HepG2 (cell line): Measurements from ENCODE around the gene PRM3. TPM values are rescaled to one million over a fixed set of nuclear protein-coding genes. Genes with fewer than 3 reads are reported as not detected.

Experiments used
- ATAC-seq: fragments of 200-7000 bp; cut with Tn5 transposase; 3 replicates; pipeline ENCODE4 v1.9.1; 2020; ENCODE audit warnings: mild to moderate bottlenecking, moderate library complexity
- BruUV-seq: library from RNA; stranded (reverse); fragments of 400-500 nt; replicated peaks from 2 replicates; lab custom pipeline; 2021; lab: Mats Ljungman, UMichigan
- CTCF ChIA-PET: fragments of 300-600 bp; formaldehyde crosslinking; extraction: SDS; loops from one replicate; lab custom pipeline; 2021; ENCODE audit warnings: low total read pairs, inconsistent platforms, low intra/inter-chr PET ratio; lab: Yijun Ruan, JAX
- POLR2A ChIA-PET: fragments of 350-600 bp; sonication (Branson Sonifier 250); formaldehyde crosslinking; loops from one replicate; lab custom pipeline; 2020; ENCODE audit warnings: antibody characterized with exemption, inconsistent platforms; lab: Yijun Ruan, JAX
- DNase-seq: peaks from one replicate; pipeline ENCODE4 v3.0.0-alpha.2; 2015; ENCODE audit warnings: low spot score
- FAIRE-seq: peaks from 3 replicates; lab custom pipeline; 2011; peaks lifted over from hg19 to GRCh38; lab: Jason Lieb, UNC
- H2AFZ ChIP-seq: one replicate; pipeline ENCODE4 v1.6.1; 2011; ENCODE audit warnings: low read length, inconsistent platforms
- H3K27ac ChIP-seq: fragments of 300-600 bp; 3 replicates; pipeline ENCODE4 v1.8.0; 2011; ENCODE audit warnings: mixed run types, mild to moderate bottlenecking, mixed read lengths, low read length, inconsistent platforms; ENCODE audit not compliant: insufficient read depth; ENCODE audit errors: extremely low read length
- H3K27me3 ChIP-seq, 2 experiments: fragments of 200-600 bp in 1 of 2; 2 replicates in 1 of 2; 3 replicates in 1 of 2; pipeline versions ENCODE4 v1.6.0 to v1.8.0; 2011; ENCODE audit warnings: low read length in 2 of 2, mild to moderate bottlenecking in 2 of 2, moderate library complexity in 2 of 2, inconsistent platforms in 1 of 2; ENCODE audit not compliant: insufficient read depth in 2 of 2, control insufficient read depth in 1 of 2
- H3K36me3 ChIP-seq, 2 experiments: fragments of 200-600 bp in 1 of 2; replicated peaks in 1 of 2; 2 replicates in 1 of 2; 3 replicates in 1 of 2; pipeline versions ENCODE4 v1.5.1 to v1.8.0; 2011; ENCODE audit warnings: low read length in 2 of 2, inconsistent platforms in 1 of 2; ENCODE audit not compliant: insufficient read depth in 2 of 2, control insufficient read depth in 1 of 2
- H3K4me1 ChIP-seq: 2 replicates; pipeline ENCODE4 v1.5.1; 2012; ENCODE audit warnings: low read length, inconsistent platforms; ENCODE audit not compliant: insufficient read depth
- H3K4me2 ChIP-seq: 2 replicates; pipeline ENCODE4 v1.6.0; 2011; ENCODE audit warnings: low read depth, low read length, inconsistent platforms
- H3K4me3 ChIP-seq, 3 experiments: fragments of 200-600 bp in 1 of 3; sonication (generic), shearing (Covaris generic) in 1 of 3; replicated peaks in 1 of 3; 2 replicates each; pipeline ENCODE4 v1.5.1; 2011 to 2016; ENCODE audit warnings: low read length in 3 of 3, inconsistent platforms in 2 of 3, low read depth in 2 of 3, mild to moderate bottlenecking in 2 of 3, control low read depth in 1 of 3, mixed read lengths in 1 of 3; ENCODE audit not compliant: insufficient read depth in 1 of 3
- H3K79me2 ChIP-seq: one replicate; pipeline ENCODE4 v1.6.1; 2011; ENCODE audit warnings: low read length, inconsistent platforms; ENCODE audit not compliant: insufficient read depth
- H3K9ac ChIP-seq: 2 replicates; pipeline ENCODE4 v1.6.0; 2011; ENCODE audit warnings: mild to moderate bottlenecking, low read depth, low read length, inconsistent platforms; ENCODE audit not compliant: insufficient read depth
- H3K9me3 ChIP-seq: 2 replicates; pipeline ENCODE4 v1.5.1; 2012; ENCODE audit warnings: mild to moderate bottlenecking, low read length
- H4K20me1 ChIP-seq: 2 replicates; pipeline ENCODE4 v1.6.0; 2011; ENCODE audit warnings: inconsistent platforms, mild to moderate bottlenecking, low read length, moderate library complexity; ENCODE audit not compliant: insufficient read depth
- ADNP ChIP-seq: sonication (generic); formaldehyde crosslinking; IDR thresholded peaks from 2 replicates; pipeline ENCODE4 v1.4.0; 2020; ENCODE audit warnings: missing genetic modification reagents
- ARNT2 ChIP-seq: sonication (generic); formaldehyde crosslinking; IDR thresholded peaks from 2 replicates; pipeline ENCODE4 v1.8.0; 2022; ENCODE audit warnings: mild to moderate bottlenecking, low read depth, missing genetic modification reagents, moderate library complexity
- ATF7 ChIP-seq, 2 experiments: fragments of 450-650 bp in 1 of 2; sonication (generic) in 1 of 2; formaldehyde crosslinking in 1 of 2; IDR thresholded peaks; 2 replicates each; pipeline versions ENCODE4 v1.4.0 to v1.6.1; 2016 to 2020; ENCODE audit warnings: antibody characterized with exemption in 1 of 2, mild to moderate bottlenecking in 1 of 2, missing genetic modification reagents in 1 of 2
- FLYWCH1 ChIP-seq: sonication (generic); formaldehyde crosslinking; IDR thresholded peaks from 2 replicates; pipeline ENCODE4 v1.8.1; 2023; ENCODE audit warnings: mild to moderate bottlenecking, missing genetic modification reagents
- GATAD1 ChIP-seq: IDR thresholded peaks from 2 replicates; pipeline ENCODE4 v1.6.1; 2016; ENCODE audit warnings: missing genetic modification reagents, missing compliant biosample characterization
- HOXA5 ChIP-seq: sonication (generic); formaldehyde crosslinking; IDR thresholded peaks from 2 replicates; pipeline ENCODE4 v1.4.0; 2020; ENCODE audit warnings: missing genetic modification reagents
- MED13 ChIP-seq: sonication (generic); formaldehyde crosslinking; IDR thresholded peaks from 2 replicates; pipeline ENCODE4 v1.5.0; 2020; ENCODE audit warnings: missing genetic modification reagents
- MIXL1 ChIP-seq: IDR thresholded peaks from 2 replicates; pipeline ENCODE4 v1.6.1; 2016
- MXD4 ChIP-seq: IDR thresholded peaks from 2 replicates; pipeline ENCODE4 v1.6.1; 2016; ENCODE audit warnings: mild to moderate bottlenecking, missing biosample characterization, missing genetic modification reagents
- NFATC3 ChIP-seq: sonication (generic); formaldehyde crosslinking; IDR thresholded peaks from 2 replicates; pipeline ENCODE4 v1.5.1; 2020; ENCODE audit warnings: mild to moderate bottlenecking, missing genetic modification reagents
- NFE2 ChIP-seq: sonication (generic); formaldehyde crosslinking; IDR thresholded peaks from 2 replicates; pipeline ENCODE4 v1.4.0; 2020; ENCODE audit warnings: missing genetic modification reagents
- NPAS2 ChIP-seq: sonication (generic); formaldehyde crosslinking; IDR thresholded peaks from 2 replicates; pipeline ENCODE4 v1.8.0; 2022; ENCODE audit warnings: mild to moderate bottlenecking, missing genetic modification reagents, borderline replicate concordance
- NR2F6 ChIP-seq, 2 experiments: IDR thresholded peaks; 2 replicates each; pipeline ENCODE4 v1.6.1; 2016; ENCODE audit warnings: antibody characterized with exemption in 1 of 2, mild to moderate bottlenecking in 1 of 2
- NRL ChIP-seq: sonication (generic); formaldehyde crosslinking; IDR thresholded peaks from 2 replicates; pipeline ENCODE4 v1.5.0; 2020; ENCODE audit warnings: missing genetic modification reagents, mild to moderate bottlenecking, moderate library complexity, borderline replicate concordance
- SAP130 ChIP-seq: IDR thresholded peaks from 2 replicates; pipeline ENCODE4 v1.6.1; 2016; ENCODE audit warnings: low read depth
- TEAD3 ChIP-seq: optimal IDR thresholded peaks from 2 replicates; pipeline ENCODE3; 2016; ENCODE audit warnings: borderline replicate concordance
- ZFP37 ChIP-seq: sonication (generic); formaldehyde crosslinking; IDR thresholded peaks from 2 replicates; pipeline ENCODE4 v1.4.0; 2020; ENCODE audit warnings: missing genetic modification reagents, borderline replicate concordance
- ZFY ChIP-seq: sonication (generic); formaldehyde crosslinking; IDR thresholded peaks from 2 replicates; pipeline ENCODE4 v1.4.0; 2020; ENCODE audit warnings: missing genetic modification reagents
- ZIK1 ChIP-seq: sonication (generic); formaldehyde crosslinking; IDR thresholded peaks from 2 replicates; pipeline ENCODE4 v1.5.0; 2020; ENCODE audit warnings: mild to moderate bottlenecking, low read depth, missing genetic modification reagents, borderline replicate concordance
- ZMAT3 ChIP-seq: sonication (generic); formaldehyde crosslinking; conservative IDR thresholded peaks from 2 replicates; pipeline ENCODE4 v1.7.0; 2021; ENCODE audit warnings: missing genetic modification reagents
- ZNF234 ChIP-seq: sonication (generic); formaldehyde crosslinking; conservative IDR thresholded peaks from 2 replicates; pipeline ENCODE4 v1.5.1; 2020; ENCODE audit warnings: mild to moderate bottlenecking, missing genetic modification reagents
- ZNF263 ChIP-seq: sonication (generic); formaldehyde crosslinking; IDR thresholded peaks from 2 replicates; pipeline ENCODE4 v1.4.0; 2020; ENCODE audit warnings: missing genetic modification reagents
- ZNF720 ChIP-seq: sonication (generic); formaldehyde crosslinking; IDR thresholded peaks from 2 replicates; pipeline ENCODE4 v1.4.0; 2020; ENCODE audit warnings: missing genetic modification reagents
- ZNF780A ChIP-seq: sonication (generic); formaldehyde crosslinking; IDR thresholded peaks from 2 replicates; pipeline ENCODE4 v1.8.0; 2022; ENCODE audit warnings: mild to moderate bottlenecking, missing genetic modification reagents, moderate library complexity
- ZNF781 ChIP-seq: sonication (generic); formaldehyde crosslinking; IDR thresholded peaks from 2 replicates; pipeline ENCODE4 v1.5.1; 2020; ENCODE audit warnings: borderline replicate concordance, mild to moderate bottlenecking, missing genetic modification reagents; ENCODE audit errors: not compliant biosample characterization
- WGBS: methylation state at CpG from one replicate; pipeline ENCODE4 v1.1.6; 2017; ENCODE audit warnings: low lambda C conversion rate; 5-methylcytosine and 5-hydroxymethylcytosine counted together
- in situ Hi-C: cut with HindIII; loops from 2 replicates; pipeline ENCODE4 v1.10.0; 2017; ENCODE audit warnings: low pct_unique_long_range_greater_than_20kb; ENCODE audit not compliant: extremely low pct_ligation_motif_present
- intact Hi-C: fragments of 100-400 bp; cut with micrococcal nuclease; formaldehyde crosslinking; loops from one replicate; pipeline ENCODE4 v1.10.0; 2022; ENCODE audit not compliant: unreplicated experiment
- polyA plus RNA-seq, 8 experiments: library from polyadenylated mRNA; depleted of rRNA in 3 of 8; stranded (reverse) in 7 of 8; unstranded in 1 of 8; fragments of >200 nt; fragmentation: Illumina TruSeq in 4 of 8; extraction: Trizol in 4 of 8; gene quantifications; 2 replicates each; pipeline versions ENCODE4 v1.2.1 to v1.2.3, GENCODE V29; 2011 to 2016; ENCODE audit warnings: low read depth in 4 of 8, missing spikeins in 1 of 8, mixed read lengths in 1 of 8; ENCODE audit not compliant: insufficient read depth in 1 of 8
- total RNA-seq, 5 experiments: library from RNA; depleted of rRNA; stranded (reverse); fragments of >200 nt; fragmentation: Illumina TruSeq; extraction: Trizol; gene quantifications; 2 replicates each; pipeline ENCODE4 v1.2.3, GENCODE V29; 2016; ENCODE audit warnings: low read depth in 1 of 5
- TF ChIP-seq, protein P1 (sequence below): sonication (generic); formaldehyde crosslinking; IDR thresholded peaks from 2 replicates; pipeline ENCODE4 v1.5.0; 2020; ENCODE audit warnings: missing genetic modification reagents

Gene PRM3
- total and polyA plus RNA-seq, 2 of the 13 experiments (the other 11 are each of a cell fraction or from before 2014, with no cell fraction given) = not detected

DNA sequence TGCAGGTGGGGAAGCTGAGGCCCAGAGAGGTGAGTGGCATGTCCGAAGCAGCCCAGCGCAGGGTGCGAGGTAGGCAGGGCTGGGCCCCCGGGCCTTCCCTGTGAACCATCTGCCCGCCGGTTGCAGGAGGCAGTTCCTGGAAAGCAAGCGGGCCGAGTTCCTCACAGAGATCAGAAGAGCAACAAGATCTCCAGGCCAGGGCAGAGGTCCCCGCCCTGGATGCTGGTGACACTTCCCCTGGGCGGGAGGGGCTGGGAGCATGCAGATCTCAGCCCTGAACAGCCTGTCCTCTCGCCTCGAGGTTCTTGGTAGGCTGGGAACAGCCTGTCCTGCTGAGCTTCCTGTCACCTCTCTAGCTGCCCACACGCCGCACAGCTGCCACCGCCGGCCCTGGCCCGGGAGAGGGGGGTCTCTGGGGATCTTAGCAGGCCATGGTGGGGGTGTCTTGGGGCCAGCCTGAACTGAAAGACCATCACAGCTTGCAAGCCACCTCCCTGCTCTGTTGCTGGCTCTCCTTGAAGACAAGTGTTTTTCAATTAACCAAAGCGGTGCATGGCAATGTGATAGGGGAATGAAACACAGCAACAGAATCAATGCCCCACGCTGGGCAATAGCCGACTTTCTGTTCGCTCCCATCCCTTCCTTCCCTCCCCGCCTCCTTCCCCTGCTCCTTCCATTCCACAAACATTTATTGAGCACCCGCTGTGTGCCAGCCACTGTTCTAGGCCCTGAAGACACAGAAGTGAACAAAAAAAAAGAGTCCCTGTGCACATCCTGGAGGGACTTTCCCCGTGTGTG lies 49.1 kb downstream of the PRM3 start:
- Histone ChIP-seq H3K27me3 (peaks cover 5 to 25% of the 10 kb centered on the region in 2 experiments; a peak in 3 of 5 replicates), H3K9me3 (peaks cover 2% of the 10 kb centered on the region), H4K20me1 (no peaks in the 10 kb centered on the region), H3K27ac (no peak overlapping the region), H3K4me1 (peaks cover 19% of the 10 kb centered on the region), H3K9ac (no peak overlapping the region), H3K79me2 (no peaks in the 10 kb centered on the region), H3K36me3 (no peaks in the 10 kb centered on the region), H3K4me2 (peak overlapping the region; percentile 55), H3K4me3 (peak overlapping the region in 1 of 3 experiments; percentile 39; a peak in 1 of 6 replicates), H2AFZ (no peak overlapping the region)
- ChIA-PET POLR2A (interaction anchor here (1.0 kb wide), 1 partner anchor 32 kb away, joined by 3 read pairs; the partner anchor contains the start of gene SOCS1), CTCF (no interaction called here)
- intact Hi-C loops = no loop called here
- peak; percentile 72 for FAIRE-seq
- ATAC-seq = peak; percentile 96
- 26% methylated on average over 15 of the region's 24 CpGs for WGBS
- in situ Hi-C loops = no loop called here
- peak; percentile 55 for DNase-seq
- no TSS peak for BruUV-seq
- TF ChIP-seq ADNP = peak; percentile 45; the same call in 1 of the 2 replicates
- TF ChIP-seq ZFP37 (CRISPR knock-in tag) = peak; percentile 55; the same call in 1 of the 2 replicates
- TF ChIP-seq MED13 (CRISPR knock-in tag) = no peak
- no peak for TF ChIP-seq ZNF780A (CRISPR knock-in tag)
- 0 out of 2 replicates have a peak, but pooled peaks have one; percentile 28 for TF ChIP-seq ARNT2 (CRISPR knock-in tag)
- TF ChIP-seq ZNF781 (CRISPR knock-in tag) = no peak
- peak; percentile 46; the same call in 1 of the 2 replicates for TF ChIP-seq ZNF263 (CRISPR knock-in tag)
- peak; percentile 59; the same call in 1 of the 2 replicates for TF ChIP-seq HOXA5 (CRISPR knock-in tag)
- TF ChIP-seq FLYWCH1 (CRISPR knock-in tag) = no peak
- 0 out of 2 replicates have a peak, but pooled peaks have one; percentile 46 for TF ChIP-seq MIXL1 (CRISPR knock-in tag)
- TF ChIP-seq NRL (CRISPR knock-in tag) = 0 out of 2 replicates have a peak, but pooled peaks have one; percentile 37
- TF ChIP-seq ZNF234 = no peak
- peak; percentile 73 for TF ChIP-seq TEAD3
- 0 out of 2 replicates have a peak, but pooled peaks have one; percentile 25 for TF ChIP-seq ZMAT3 (CRISPR knock-in tag)
- 0 out of 2 replicates have a peak, but pooled peaks have one; percentile 39 for TF ChIP-seq GATAD1
- no peak for TF ChIP-seq NFE2
- no peak for TF ChIP-seq ZIK1 (CRISPR knock-in tag)
- TF ChIP-seq MXD4 (CRISPR knock-in tag) = peak; percentile 32; the same call in 1 of the 2 replicates
- no peak for TF ChIP-seq ATF7 (IDR thresholded peaks at IDR 0.05)
- no peak for TF ChIP-seq ATF7 (CRISPR knock-in tag; IDR thresholded peaks at IDR 0.05)
- no peak for TF ChIP-seq NFATC3 (CRISPR knock-in tag)
- no peak for TF ChIP-seq NPAS2 (CRISPR knock-in tag)
- TF ChIP-seq ZNF720 = no peak
- TF ChIP-seq, protein P1, sequence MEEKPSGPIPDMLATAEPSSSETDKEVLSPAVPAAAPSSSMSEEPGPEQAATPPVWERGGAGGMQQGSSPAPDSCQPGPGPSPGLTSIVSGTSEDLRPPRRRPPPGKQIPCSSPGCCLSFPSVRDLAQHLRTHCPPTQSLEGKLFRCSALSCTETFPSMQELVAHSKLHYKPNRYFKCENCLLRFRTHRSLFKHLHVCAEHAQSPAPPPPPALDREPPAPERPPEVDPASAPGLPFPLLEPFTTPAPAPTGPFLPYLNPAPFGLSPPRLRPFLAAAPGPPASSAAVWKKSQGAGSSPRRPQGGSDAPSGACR (CRISPR knock-in tag) = 0 out of 2 replicates have a peak, but pooled peaks have one; percentile 36
- TF ChIP-seq NR2F6 (IDR thresholded peaks at IDR 0.05) = peak; percentile 52; the same call in 1 of the 2 replicates
- TF ChIP-seq NR2F6 (CRISPR knock-in tag; IDR thresholded peaks at IDR 0.05) = peak; percentile 87
- peak; percentile 81 for TF ChIP-seq SAP130
- TF ChIP-seq ZFY (CRISPR knock-in tag) = peak; percentile 47
